NCI-H2029 treated with DMSO at 0.1 percent for 48 hours (cell line): ENCODE data around the gene SIPA1.
"Not testable (repeated sequence)": the region's sequence is repeated elsewhere in the genome, so short reads cannot be mapped to it uniquely, and the experiment has no call there.

Experiments used
- DNase-seq: peaks from one replicate; lab custom pipeline; 2025; lab: John Stamatoyannopoulos, UW

Gene SIPA1

DNA sequence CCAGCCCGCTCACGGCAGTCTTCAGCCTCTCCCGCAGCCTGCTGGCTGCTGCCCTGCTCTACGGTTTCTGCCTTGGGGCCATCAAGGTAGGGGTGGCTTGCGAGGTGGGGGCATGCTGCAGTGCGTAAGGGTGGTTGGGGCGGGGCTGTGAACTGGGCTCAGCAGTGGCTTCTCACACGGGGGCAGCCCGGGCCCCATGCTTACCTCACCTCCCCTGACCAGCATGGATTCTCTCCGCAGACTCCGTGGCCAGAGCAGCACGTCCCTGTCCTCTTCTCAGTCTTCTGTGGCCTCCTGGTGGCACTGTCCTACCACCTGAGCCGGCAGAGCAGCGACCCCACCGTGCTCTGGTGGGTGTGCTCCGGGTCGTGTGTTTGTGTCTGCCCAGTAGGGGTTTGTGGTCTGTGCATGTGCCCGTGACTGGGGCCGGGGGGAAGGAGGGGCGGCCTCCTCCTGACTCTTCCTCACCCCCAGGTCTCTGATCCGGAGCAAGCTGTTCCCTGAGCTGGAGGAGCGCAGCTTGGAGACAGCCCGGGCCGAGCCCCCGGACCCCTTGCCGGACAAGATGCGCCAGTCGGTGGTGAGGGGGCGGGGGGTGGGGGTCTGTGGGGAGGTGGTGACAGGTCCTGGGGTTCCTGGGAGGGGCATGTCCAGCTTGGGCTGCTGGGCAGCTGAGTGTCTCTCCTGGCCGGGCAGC is 12.8 kb upstream of the SIPA1 start:
- no peak for DNase-seq

DNA sequence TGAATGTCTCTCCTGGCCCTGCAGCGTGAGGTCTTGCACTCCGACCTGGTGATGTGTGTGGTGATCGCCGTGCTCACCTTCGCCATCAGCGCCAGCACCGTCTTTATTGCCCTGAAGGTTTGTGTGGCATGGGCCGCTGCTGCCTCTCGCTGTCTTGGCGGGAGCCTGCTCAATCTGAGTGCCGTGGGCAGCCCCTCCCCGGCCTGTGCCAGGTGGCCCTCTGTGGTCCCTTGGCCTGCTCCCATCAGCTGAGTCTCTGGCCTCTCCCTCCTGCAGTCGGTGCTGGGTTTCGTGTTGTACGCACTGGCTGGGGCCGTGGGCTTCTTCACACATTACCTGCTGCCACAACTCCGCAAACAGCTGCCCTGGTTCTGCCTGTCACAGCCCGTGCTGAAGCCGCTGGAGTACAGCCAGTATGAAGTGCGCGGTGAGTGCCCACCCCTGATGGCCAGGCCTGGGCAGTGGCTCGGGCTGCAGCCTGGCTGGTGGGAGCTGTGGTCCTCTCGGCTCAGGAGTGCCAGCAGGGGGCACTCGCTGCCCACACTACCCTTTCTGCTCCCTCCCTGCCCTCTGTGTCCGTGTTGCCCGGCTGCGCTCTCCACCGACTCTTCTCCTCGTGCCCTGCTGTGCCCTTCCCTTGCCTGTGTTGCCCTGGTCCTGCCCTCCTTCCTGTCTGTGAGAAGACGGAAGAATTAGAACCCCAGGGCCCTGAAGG is 12.1 kb upstream of the SIPA1 start:
- no peak for DNase-seq

DNA sequence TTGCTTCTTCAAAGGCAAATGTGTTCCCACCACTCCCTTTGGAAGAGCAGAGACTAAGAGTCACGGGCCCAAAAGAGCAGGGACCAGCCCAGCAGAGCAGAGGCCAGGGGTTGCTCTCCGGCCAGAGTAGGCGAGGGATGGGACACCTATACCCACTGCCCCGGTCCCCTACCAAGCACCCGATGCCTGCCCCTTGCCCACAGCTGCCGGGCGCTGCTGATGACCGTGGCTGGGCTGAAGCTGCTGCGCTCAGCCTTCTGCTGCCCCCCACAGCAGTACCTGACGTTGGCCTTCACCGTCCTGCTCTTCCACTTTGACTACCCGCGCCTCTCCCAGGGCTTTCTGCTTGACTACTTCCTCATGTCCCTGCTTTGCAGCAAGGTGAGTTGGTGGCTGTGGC is 10.7 kb upstream of the SIPA1 start:
- no peak for DNase-seq

DNA sequence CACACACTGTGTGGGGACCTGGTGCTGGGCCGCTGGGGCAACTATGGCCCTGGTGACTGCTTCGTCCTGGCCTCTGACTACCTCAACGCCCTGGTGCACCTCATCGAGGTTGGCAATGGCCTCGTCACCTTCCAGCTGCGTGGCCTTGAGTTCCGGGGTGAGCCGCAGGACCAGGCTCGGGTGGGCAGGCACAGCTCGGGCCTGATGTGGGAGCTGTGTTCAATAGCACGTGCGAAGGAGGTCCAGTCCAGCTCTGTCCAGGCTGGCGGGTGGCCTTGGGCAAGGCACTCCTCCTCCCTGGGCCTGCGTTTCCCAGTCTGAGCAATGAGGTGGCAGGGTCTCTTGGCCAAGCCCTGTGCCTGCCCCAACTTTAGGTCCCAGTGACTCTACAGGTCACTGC is 8.3 kb upstream of the SIPA1 start:
- DNase-seq, result no peak

- DNase-seq, result no peak
Measured at GRCh38 chr11:65630215-65630614, 7.7 kb upstream of the SIPA1 start.

GRCh38 chr11:65633390-65634108 is 4.4 kb upstream of the SIPA1 start:
- DNase-seq, result no peak

DNA sequence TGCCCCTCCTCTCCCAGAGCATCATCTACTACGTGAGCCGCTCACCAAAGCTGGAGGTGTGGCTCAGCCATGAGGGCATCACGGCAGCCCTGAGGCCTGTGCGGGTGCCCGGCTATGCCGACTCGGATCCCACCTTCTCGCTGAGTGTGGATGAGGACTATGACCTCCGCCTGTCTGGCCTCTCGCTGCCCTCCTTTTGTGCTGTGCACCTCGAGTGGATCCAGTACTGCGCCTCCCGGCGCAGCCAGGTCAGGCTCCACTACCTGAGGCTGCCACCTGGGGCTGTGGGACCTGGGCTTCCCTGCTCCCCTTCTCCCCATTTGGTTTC is 3.8 kb upstream of the SIPA1 start:
- DNase-seq, result no peak

DNA sequence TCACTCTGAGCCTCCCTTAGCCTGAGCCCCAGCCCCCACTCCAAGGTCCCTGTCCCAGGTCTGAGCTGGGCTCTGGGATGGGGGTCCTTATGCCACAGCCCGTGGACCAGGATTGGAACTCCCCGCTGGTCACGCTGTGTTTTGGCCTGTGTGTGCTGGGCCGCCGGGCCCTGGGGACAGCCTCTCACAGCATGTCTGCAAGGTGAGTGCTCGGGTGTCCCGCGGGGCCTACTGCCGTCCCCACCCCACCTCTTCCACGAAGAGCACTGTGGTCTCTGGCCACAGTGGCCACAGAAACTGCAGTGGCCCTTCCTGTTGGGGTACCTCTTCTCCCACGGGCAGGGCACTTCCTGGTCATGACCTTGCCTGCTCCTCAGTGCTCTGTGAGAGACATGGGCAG is 3.5 kb upstream of the SIPA1 start:
- no peak for DNase-seq

GRCh38 chr11:65634905-65635731 is 2.8 kb upstream of the SIPA1 start:
- no peak for DNase-seq

- DNase-seq, result no peak
Measured at GRCh38 chr11:65636108-65637031, 1.5 kb upstream of the SIPA1 start.

DNA sequence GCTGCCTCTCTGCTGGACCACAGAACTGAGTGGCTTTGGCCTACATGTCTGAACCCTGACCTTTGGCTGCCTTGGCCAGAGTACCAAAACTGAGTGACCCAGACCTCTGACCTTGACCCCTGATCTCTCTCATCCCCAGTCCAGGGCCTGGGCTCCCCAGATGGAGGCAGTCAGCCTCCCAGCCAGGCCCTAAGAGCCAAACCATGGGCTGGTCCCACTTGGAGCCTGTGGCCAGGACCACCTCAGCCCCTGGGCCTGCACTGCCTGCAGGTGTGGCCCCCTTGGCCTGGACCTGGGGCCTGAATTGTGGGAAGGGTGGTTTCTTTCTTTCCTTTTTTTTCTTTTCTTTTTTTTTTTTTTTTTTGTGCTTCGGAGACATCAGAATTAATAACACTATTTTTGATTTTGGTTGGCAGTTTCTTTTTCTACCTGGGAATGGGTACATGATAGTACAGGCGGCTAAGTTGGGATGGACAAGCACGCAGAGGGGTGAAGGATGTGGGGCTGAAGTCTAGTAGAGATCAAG is 806 bp upstream of the SIPA1 start:
- no peak for DNase-seq

- not testable (repeated sequence) for DNase-seq
Measured at GRCh38 chr11:65639228-65639597, 1.3 kb downstream of the SIPA1 start.

GRCh38 chr11:65639623-65640482 is 2.0 kb downstream of the SIPA1 start:
- no peak for DNase-seq

GRCh38 chr11:65640483-65641296 is 2.8 kb downstream of the SIPA1 start:
- DNase-seq, result no peak

DNA sequence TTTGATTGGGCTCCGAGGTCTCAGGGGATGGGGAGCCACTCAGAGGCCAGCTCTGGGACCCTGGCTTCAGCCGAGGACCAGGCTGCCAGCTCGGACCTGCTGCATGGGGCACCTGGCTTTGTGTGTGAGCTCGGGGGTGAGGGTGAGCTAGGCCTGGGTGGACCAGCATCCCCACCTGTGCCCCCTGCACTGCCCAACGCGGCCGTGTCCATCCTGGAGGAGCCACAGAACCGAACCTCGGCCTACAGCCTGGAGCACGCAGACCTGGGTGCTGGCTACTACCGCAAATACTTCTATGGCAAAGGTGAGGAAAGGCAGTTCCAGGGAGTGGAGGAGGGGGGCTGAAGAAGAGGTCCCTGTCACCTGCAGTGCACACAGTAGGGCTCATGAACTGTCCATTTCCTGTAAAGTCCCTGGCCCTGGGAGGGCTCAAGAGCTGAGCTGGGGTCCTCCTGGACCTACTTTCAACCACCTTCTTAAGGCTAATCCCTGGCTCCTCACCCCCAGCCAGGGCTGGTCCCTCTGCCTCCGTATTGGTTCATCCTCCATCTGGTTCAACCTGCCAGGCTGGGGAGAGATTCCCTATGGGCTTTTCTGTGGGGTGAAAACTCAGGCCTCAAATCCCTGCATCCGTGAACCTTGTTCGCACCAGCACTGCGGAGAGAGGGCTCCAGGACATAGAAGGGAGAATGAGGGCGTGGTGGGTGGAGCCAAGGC is 3.6 kb downstream of the SIPA1 start:
- no peak for DNase-seq

DNA sequence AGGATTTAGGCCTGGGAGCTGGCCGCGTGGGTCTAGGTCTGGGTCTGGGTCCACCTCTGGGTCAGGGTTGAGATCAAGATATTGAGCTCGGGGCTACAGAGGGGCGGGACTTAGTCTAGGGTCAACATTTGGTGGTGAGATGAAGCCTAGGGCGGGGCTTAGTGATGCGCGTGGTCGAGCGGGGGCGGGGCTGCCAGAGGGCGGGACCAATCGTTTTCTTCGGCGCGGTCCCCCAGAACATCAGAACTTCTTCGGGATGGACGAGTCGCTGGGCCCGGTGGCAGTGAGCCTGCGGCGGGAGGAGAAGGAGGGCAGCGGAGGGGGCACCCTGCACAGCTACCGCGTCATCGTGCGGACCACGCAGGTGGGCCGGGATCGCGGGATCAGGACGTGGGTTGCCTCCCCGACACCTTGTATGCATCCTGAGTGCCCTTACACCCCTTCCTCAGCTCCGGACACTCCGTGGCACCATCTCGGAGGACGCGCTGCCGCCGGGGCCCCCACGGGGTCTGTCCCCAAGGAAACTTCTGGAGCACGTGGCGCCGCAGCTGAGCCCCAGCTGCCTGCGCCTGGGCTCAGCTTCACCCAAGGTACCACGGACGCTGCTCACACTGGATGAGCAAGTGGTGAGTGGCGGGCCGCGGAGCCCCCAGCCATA is 4.2 kb downstream of the SIPA1 start:
- no peak for DNase-seq

GRCh38 chr11:65643971-65644370 is 6.1 kb downstream of the SIPA1 start:
- no peak for DNase-seq

- no peak for DNase-seq
Measured at GRCh38 chr11:65644837-65645236, 6.9 kb downstream of the SIPA1 start.
